ENCODE data around the gene COX6B2. TPM values are rescaled to one million over a fixed set of nuclear protein-coding genes. Genes with fewer than 3 reads are reported as not detected.
"Not testable (repeated sequence)": the region's sequence is repeated elsewhere in the genome, so short reads cannot be mapped to it uniquely, and the experiment has no call there.

Gene COX6B2
- total RNA-seq, 1 donor from 2014 or later: not detected

GRCh38 chr19:55339889-55340783 is 14.4 kb downstream of the COX6B2 start:
- Mint-ChIP-seq H3K4me1 (ENCODE audit: unreplicated experiment) (peaks cover 32% of the 10 kb centered on the region), H3K9me3 (ENCODE audit: unreplicated experiment) (no peaks in the 10 kb centered on the region), H3K36me3 (ENCODE audit: unreplicated experiment) (peaks cover 8% of the 10 kb centered on the region), H3K4me3 (ENCODE audit: unreplicated experiment) (peak overlapping the region; percentile 89), H3K27me3 (ENCODE audit: unreplicated experiment) (peaks cover 2% of the 10 kb centered on the region), H3K27ac (ENCODE audit: unreplicated experiment) (peak overlapping the region; percentile 99)
- no peak for DNase-seq (ENCODE audit: extremely low spot score, unreplicated experiment)
- TF ChIP-seq CTCF (IDR thresholded peaks at IDR 0.05): no peak

GRCh38 chr19:55339105-55339888 is 15.2 kb downstream of the COX6B2 start, which contains the start of gene KMT5C:
Gene KMT5C, plus strand, starts transcription at chr19:55339876. Its CDS starts 2,061 bp downstream, at chr19:55341937.
- peaks cover 8% of the 10 kb centered on the region for H3K36me3 Mint-ChIP-seq (ENCODE audit: unreplicated experiment)
- DNase-seq (ENCODE audit: extremely low spot score, unreplicated experiment): peak; percentile 100
- peak within 1 kb of the TSS; percentile 99 for H3K27ac Mint-ChIP-seq (ENCODE audit: unreplicated experiment)
- H3K4me3 Mint-ChIP-seq (ENCODE audit: unreplicated experiment): peak within 1 kb of the TSS; percentile 89
- TF ChIP-seq CTCF (IDR thresholded peaks at IDR 0.05): peak; percentile 44
- H3K9me3 Mint-ChIP-seq (ENCODE audit: unreplicated experiment): no peaks in the 10 kb centered on the region
- H3K4me1 Mint-ChIP-seq (ENCODE audit: unreplicated experiment): peaks cover 24% of the 10 kb centered on the region
- H3K27me3 Mint-ChIP-seq (ENCODE audit: unreplicated experiment): peaks cover 2% of the 10 kb centered on the region

GRCh38 chr19:55336101-55336500 is 18.4 kb downstream of the COX6B2 start:
- H3K27me3 Mint-ChIP-seq (ENCODE audit: unreplicated experiment): peaks cover 6% of the 10 kb centered on the region
- H3K9me3 Mint-ChIP-seq (ENCODE audit: unreplicated experiment): no peaks in the 10 kb centered on the region
- peaks cover 17% of the 10 kb centered on the region for H3K4me1 Mint-ChIP-seq (ENCODE audit: unreplicated experiment)
- TF ChIP-seq CTCF (IDR thresholded peaks at IDR 0.05): no peak
- H3K27ac Mint-ChIP-seq (ENCODE audit: unreplicated experiment): no peak overlapping the region
- H3K4me3 Mint-ChIP-seq (ENCODE audit: unreplicated experiment): no peak overlapping the region
- H3K36me3 Mint-ChIP-seq (ENCODE audit: unreplicated experiment): no peaks in the 10 kb centered on the region
- no peak for DNase-seq (ENCODE audit: extremely low spot score, unreplicated experiment)

GRCh38 chr19:55333870-55334269 is 20.6 kb downstream of the COX6B2 start:
- Mint-ChIP-seq H3K27me3 (ENCODE audit: unreplicated experiment) (peaks cover 6% of the 10 kb centered on the region), H3K4me1 (ENCODE audit: unreplicated experiment) (peaks cover 5% of the 10 kb centered on the region), H3K36me3 (ENCODE audit: unreplicated experiment) (no peaks in the 10 kb centered on the region), H3K4me3 (ENCODE audit: unreplicated experiment) (no peak overlapping the region), H3K27ac (ENCODE audit: unreplicated experiment) (no peak overlapping the region), H3K9me3 (ENCODE audit: unreplicated experiment) (no peaks in the 10 kb centered on the region)
- TF ChIP-seq CTCF (IDR thresholded peaks at IDR 0.05): no peak
- no peak for DNase-seq (ENCODE audit: extremely low spot score, unreplicated experiment)

- not testable (repeated sequence) for H3K27ac Mint-ChIP-seq (ENCODE audit: unreplicated experiment); H3K4me3 Mint-ChIP-seq (ENCODE audit: unreplicated experiment); DNase-seq (ENCODE audit: extremely low spot score, unreplicated experiment); H3K36me3 Mint-ChIP-seq (ENCODE audit: unreplicated experiment); H3K27me3 Mint-ChIP-seq (ENCODE audit: unreplicated experiment); H3K9me3 Mint-ChIP-seq (ENCODE audit: unreplicated experiment); H3K4me1 Mint-ChIP-seq (ENCODE audit: unreplicated experiment)
Observed at GRCh38 chr19:55329791-55330190, 24.7 kb downstream of the COX6B2 start.

- not testable (repeated sequence) for H3K27me3 Mint-ChIP-seq (ENCODE audit: unreplicated experiment); H3K4me1 Mint-ChIP-seq (ENCODE audit: unreplicated experiment); H3K4me3 Mint-ChIP-seq (ENCODE audit: unreplicated experiment); H3K36me3 Mint-ChIP-seq (ENCODE audit: unreplicated experiment); H3K27ac Mint-ChIP-seq (ENCODE audit: unreplicated experiment); DNase-seq (ENCODE audit: extremely low spot score, unreplicated experiment); H3K9me3 Mint-ChIP-seq (ENCODE audit: unreplicated experiment)
Observed at GRCh38 chr19:55328774-55329318, 25.7 kb downstream of the COX6B2 start.

Measured in osteocyte (in vitro differentiated cells).